SJCRH30 (cell line): ENCODE data around the gene ALS2CL. TPM values are rescaled to one million over a fixed set of nuclear protein-coding genes. Genes with fewer than 3 reads are reported as not detected.

Experiments
- DNase-seq, 2 experiments: peaks; one replicate each; pipeline ENCODE4 v3.0.0-alpha.2; 2015 to 2020
- H3K27ac ChIP-seq: fragments of 250-450 bp; sonication (Bioruptor Pico); 2 replicates; pipeline ENCODE4 v1.5.1; 2020; ENCODE audit warnings: mild to moderate bottlenecking, moderate library complexity
- H3K27me3 ChIP-seq: fragments of 250-450 bp; sonication (Bioruptor Pico); 2 replicates; pipeline ENCODE4 v1.5.1; 2020; ENCODE audit warnings: mild to moderate bottlenecking, moderate library complexity
- H3K36me3 ChIP-seq: fragments of 250-450 bp; sonication (Bioruptor Pico); 2 replicates; pipeline ENCODE4 v1.5.1; 2020; ENCODE audit warnings: mild to moderate bottlenecking, moderate library complexity
- H3K4me1 ChIP-seq: fragments of 250-450 bp; sonication (Bioruptor Pico); 2 replicates; pipeline ENCODE4 v1.5.1; 2020; ENCODE audit warnings: mild to moderate bottlenecking, moderate library complexity
- H3K4me3 ChIP-seq: fragments of 250-450 bp; sonication (Bioruptor Pico); 2 replicates; pipeline ENCODE4 v1.5.1; 2020; ENCODE audit warnings: mild to moderate bottlenecking, moderate library complexity
- H3K9me3 ChIP-seq: fragments of 250-450 bp; sonication (Bioruptor Pico); replicated peaks from 2 replicates; pipeline ENCODE4 v1.5.1; 2020; ENCODE audit warnings: mild to moderate bottlenecking, moderate library complexity
- total RNA-seq: library from RNA; depleted of rRNA; stranded (reverse); fragments of >200 nt; shearing (Covaris generic); gene quantifications from 2 replicates; pipeline ENCODE4 v1.2.3, GENCODE V29; 2014; rRNA removed

The ALS2CL gene
- total RNA-seq, 1 experiment from 2014 or later = 9.4 TPM

DNA sequence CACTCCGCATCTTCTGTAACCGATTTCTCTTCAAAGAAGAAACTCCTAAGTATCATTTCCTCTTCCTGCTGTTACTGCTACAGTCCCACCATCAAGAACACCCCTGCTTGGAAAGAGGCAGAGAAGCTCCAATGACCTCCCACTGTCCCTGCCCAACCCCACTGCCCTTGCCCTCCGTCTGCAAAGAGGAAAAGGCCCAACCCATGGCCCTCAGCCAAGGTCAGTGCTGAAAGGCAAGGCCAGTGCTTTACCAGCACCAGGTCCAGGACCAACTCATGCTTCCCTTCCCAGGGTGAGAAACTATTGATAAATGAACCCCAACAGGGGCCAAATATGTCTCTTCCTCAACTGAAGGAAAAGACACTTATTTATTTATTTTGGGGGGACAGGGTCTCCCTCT lies 58.6 kb downstream of the ALS2CL start:
- no peaks in the 10 kb centered on the region for H3K4me1 ChIP-seq
- H3K27ac ChIP-seq = no peak overlapping the region
- no peak overlapping the region for H3K4me3 ChIP-seq
- H3K27me3 ChIP-seq = no peaks in the 10 kb centered on the region
- no peaks in the 10 kb centered on the region for H3K36me3 ChIP-seq
- no peaks in the 10 kb centered on the region; the same call in 1 of the 2 replicates for H3K9me3 ChIP-seq
- DNase-seq = no peak

DNA sequence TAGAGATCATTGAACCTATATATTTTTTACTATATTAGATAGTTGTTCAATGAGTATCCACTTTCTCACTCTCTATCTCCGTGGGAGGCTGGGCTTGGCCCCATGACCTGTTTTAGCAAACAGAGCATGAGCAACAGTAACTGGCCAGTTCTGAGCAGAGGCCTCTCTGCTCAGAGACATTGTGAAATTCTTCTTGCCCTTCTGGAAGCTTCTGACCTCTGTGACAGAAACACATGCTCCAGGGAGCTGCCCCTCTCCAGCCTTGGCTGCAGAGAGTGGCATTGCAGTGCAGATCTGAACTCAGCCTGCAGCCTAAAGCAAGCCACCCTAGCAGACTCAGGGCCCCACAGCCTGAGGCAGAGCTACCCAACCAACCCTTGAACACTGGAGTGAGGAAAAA lies 60.7 kb downstream of the ALS2CL start:
- DNase-seq = no peak
- no peaks in the 10 kb centered on the region; the same call in 1 of the 2 replicates for H3K9me3 ChIP-seq

DNA sequence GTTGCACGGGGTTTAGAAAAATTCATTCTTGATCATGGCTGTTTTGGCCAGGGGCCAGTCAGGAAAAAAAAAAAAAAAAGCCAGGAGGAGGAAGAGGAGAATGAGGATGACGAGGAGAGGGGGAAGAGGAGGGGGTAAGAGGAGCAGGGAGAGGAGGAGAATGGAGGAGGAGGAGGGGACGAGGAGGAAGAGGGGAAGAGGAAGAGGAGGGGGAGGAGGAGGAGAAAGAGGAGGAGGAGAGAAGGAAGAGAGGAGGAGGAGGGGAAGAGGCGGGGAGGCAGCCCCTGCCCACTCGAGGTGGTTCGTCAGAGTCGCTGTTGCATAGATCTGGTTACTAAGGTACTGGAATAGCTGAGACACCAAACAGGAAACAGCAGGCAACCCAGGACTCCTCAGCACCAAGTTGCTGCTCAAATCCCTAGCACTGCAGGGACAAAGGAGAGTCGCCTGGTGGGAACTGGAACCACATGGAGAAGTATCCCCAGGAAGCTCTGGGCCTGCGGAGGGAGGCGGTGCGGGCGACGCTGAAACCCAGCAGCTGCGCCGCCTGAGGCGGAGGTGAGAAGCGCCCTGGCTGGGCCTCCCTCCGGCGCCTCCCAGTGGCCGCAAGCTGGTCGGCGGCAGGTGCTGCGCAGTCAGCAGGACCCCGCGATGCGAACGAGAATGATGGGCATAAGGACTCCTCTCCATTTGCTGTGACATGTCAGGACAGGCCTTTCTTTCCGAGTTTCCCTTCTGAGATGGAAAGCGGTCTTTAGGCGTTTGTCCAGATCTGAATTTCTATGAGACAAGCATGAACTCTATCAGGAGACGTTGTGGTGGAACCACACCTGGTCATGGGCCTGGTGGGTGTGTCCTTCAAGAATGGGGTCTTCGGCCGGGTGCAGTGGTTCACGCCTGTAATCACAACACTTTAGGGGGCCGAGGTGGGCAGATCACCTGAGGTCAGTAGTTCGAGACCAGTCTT lies 63.6 kb downstream of the ALS2CL start:
- no peaks in the 10 kb centered on the region for H3K36me3 ChIP-seq
- no peak overlapping the region for H3K4me3 ChIP-seq
- H3K27ac ChIP-seq = no peak overlapping the region
- DNase-seq = peak; percentile 39 to 59
- no peaks in the 10 kb centered on the region for H3K4me1 ChIP-seq
- H3K9me3 ChIP-seq = no peaks in the 10 kb centered on the region
- no peaks in the 10 kb centered on the region for H3K27me3 ChIP-seq

More for the DNA sequence above, 60.7 kb downstream of the ALS2CL start:
- H3K36me3 ChIP-seq = no peaks in the 10 kb centered on the region
- no peaks in the 10 kb centered on the region for H3K27me3 ChIP-seq
- H3K4me1 ChIP-seq = no peaks in the 10 kb centered on the region
- no peak overlapping the region for H3K27ac ChIP-seq
- no peak overlapping the region for H3K4me3 ChIP-seq

DNA sequence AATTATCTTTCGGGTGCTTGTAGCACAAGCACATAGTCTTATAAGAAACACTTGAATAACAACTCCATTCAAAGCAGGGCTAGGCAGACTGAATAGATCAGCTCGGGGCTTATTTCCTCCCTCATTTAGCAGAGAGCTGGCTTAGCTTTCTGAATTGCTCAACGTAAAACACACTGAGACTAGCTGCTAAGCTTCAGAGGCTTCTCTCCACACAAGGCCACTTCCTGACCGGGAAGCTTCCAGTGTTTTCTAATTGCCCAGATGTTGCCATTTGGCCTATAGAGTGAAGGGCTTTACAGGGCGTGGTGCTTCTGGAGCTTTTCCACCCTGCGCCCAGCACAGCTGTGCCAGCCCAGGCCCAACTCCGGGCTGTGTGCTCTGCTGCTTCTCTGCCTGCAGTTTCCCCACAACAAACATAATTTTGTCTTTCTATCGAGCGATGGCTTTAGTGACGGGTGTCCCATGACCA lies 64.5 kb downstream of the ALS2CL start:
- DNase-seq = no peak
- Histone ChIP-seq H3K4me1 (no peaks in the 10 kb centered on the region), H3K4me3 (no peak overlapping the region), H3K36me3 (no peaks in the 10 kb centered on the region), H3K27ac (no peak overlapping the region), H3K9me3 (no peaks in the 10 kb centered on the region), H3K27me3 (no peaks in the 10 kb centered on the region)

DNA sequence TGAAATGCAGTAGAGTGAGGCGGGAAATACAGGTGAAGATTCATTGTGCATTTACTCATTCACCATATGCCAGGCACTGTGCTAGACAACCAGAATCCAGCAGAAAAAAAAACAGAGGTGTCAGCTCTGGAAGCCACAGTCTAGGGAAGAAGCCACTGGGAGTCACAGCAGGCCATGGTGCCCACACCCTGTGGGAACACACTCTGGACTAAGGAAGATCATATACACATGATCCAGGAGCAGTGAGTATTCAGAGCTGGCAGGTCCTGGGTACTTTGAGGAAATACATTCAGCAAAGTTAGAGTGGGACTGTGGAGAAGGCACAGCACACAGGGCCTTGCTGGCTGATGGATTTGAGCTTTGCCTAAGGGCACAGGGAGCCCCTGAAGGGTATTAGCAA lies 66.4 kb downstream of the ALS2CL start:
- H3K36me3 ChIP-seq = no peaks in the 10 kb centered on the region
- H3K27ac ChIP-seq = no peak overlapping the region
- H3K4me3 ChIP-seq = no peak overlapping the region
- no peaks in the 10 kb centered on the region for H3K27me3 ChIP-seq
- DNase-seq = no peak
- H3K4me1 ChIP-seq = no peaks in the 10 kb centered on the region
- no peaks in the 10 kb centered on the region for H3K9me3 ChIP-seq

DNA sequence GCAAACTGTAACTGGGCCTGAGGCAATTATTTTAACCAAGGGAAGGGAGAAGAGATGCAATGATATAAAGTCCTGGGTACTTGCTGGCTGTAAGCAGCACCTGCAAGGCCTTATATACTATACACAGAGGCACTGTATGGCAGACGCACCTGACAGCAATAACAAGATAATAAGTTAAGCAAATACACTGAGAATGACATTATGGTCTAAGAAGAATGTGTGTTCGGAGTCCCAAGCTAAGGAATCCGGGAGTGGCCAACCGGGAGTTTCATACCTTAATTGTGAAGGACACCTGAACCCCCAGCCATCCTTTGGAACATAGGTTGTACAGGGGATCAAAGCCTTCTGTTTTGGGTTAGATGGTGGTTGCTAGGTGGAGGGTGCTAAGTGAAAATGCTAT lies 67.4 kb downstream of the ALS2CL start:
- no peak for DNase-seq
- no peak overlapping the region for H3K27ac ChIP-seq

DNA sequence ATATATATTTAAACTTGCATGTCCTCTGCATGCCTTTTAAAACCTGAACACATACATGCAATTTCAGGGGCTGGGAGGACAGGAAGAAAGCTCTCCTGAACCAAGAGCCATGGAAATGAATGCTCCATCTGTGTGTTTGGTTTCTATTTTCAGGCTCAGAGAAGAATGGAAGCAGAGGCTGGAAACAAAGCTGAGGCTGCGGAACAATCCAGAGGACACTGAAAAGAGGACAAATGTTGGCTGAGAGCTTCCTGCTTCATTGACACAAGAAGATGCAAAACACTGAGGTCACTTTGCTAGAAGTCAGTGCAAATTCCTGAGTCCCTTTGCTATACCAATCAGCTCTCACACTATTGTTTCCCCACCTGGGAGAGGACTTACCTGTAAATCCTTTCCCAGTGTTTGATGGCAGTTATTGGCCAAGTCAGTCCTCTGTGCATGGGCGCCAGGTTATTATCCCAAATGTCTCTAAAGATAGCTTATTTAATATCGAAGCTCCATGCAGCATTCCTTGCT lies 68.4 kb downstream of the ALS2CL start:
- no peak overlapping the region for H3K27ac ChIP-seq
- no peak for DNase-seq
- no peaks in the 10 kb centered on the region for H3K27me3 ChIP-seq
- no peaks in the 10 kb centered on the region for H3K4me1 ChIP-seq
- no peak overlapping the region for H3K4me3 ChIP-seq
- no peaks in the 10 kb centered on the region for H3K36me3 ChIP-seq
- no peaks in the 10 kb centered on the region for H3K9me3 ChIP-seq

More for the DNA sequence above, 67.4 kb downstream of the ALS2CL start:
- H3K4me3 ChIP-seq = no peak overlapping the region
- H3K4me1 ChIP-seq = no peaks in the 10 kb centered on the region
- no peaks in the 10 kb centered on the region for H3K9me3 ChIP-seq
- H3K27me3 ChIP-seq = no peaks in the 10 kb centered on the region
- H3K36me3 ChIP-seq = no peaks in the 10 kb centered on the region

DNA sequence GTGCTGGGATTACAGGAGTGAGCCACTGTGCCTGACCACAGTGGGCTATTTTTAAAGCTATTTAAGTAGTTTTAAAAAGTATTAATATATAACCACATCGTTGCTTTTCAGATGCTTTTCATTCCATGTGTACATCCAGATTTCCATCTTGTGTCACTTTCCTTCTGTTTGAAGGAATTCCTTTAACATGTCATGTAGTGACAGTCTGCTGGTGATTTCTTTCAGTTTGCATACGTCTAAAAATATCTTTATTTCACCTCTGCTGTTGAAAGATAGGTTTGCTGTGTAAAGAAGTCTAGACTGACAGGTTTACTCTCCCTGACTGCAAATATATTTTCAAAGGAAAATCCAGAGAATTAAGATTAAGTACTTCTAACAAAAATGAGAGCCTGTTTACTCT lies 68.9 kb downstream of the ALS2CL start:
- Histone ChIP-seq H3K36me3 (no peaks in the 10 kb centered on the region), H3K27ac (no peak overlapping the region), H3K4me1 (no peaks in the 10 kb centered on the region), H3K27me3 (no peaks in the 10 kb centered on the region), H3K4me3 (no peak overlapping the region), H3K9me3 (no peaks in the 10 kb centered on the region)
- DNase-seq = no peak

DNA sequence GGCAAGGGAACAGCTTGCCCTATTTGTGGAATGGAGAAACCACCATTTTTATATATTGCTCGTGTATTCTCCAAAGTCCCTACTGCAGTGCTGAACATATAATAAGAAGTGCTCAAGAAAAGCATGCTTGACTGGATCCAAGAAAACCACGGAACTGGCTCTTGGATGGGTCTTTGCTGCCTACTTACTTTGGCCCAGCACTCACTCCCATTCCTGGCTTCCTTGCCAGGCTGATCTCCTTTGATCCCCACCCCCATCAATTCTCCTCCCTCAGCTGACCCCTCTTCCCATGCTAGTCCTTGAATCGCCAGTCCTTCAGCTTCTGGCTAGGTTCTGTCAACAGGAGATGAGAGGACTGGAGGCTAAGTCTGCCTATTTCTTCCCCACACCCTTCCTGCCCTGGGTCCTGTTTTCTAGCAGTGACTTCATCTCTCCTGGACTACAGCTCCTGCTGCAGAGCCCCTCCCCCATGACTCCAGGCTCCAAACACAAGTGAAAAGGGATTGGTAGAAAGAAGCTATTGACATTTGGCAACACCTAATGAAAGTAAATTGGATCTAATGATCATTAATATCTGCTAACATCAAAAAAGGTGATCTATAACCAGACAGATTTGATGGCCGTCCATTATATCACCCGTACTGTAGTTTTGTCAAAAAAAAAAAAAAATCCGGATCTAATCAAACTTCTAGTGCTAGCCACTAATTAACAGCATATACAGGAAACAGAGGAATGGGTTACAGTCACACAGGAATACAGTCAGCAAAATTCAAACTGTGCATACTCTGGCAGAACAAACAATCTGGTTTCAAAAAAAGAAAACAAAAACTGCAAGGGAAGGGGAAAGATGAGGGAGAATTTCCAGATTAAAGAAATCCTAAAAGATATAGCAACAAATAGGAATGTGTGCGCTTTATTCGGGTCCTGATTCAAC lies 73.4 kb downstream of the ALS2CL start:
- no peaks in the 10 kb centered on the region for H3K36me3 ChIP-seq
- H3K4me1 ChIP-seq = no peaks in the 10 kb centered on the region
- no peaks in the 10 kb centered on the region for H3K9me3 ChIP-seq
- no peak overlapping the region for H3K4me3 ChIP-seq
- H3K27ac ChIP-seq = no peak overlapping the region
- no peaks in the 10 kb centered on the region for H3K27me3 ChIP-seq
- DNase-seq = no peak

Other genes with a start within 250 kb of the ALS2CL start
- not detected in 2 replicates for gene LTF, start 228.8 kb downstream of the ALS2CL start, total RNA-seq
- gene RTP3, start 195.7 kb downstream of the ALS2CL start, total RNA-seq = not detected in 2 replicates
- gene LRRC2, start 127.4 kb downstream of the ALS2CL start, total RNA-seq = not detected in 2 replicates
- gene FAM240A, start 81.2 kb downstream of the ALS2CL start, total RNA-seq = not detected in 2 replicates
- 0.08 and 0.10 TPM in 2 replicates for gene TMIE, start 7.7 kb upstream of the ALS2CL start, total RNA-seq
- gene PRSS50, start 24.2 kb upstream of the ALS2CL start, total RNA-seq = not detected in 2 replicates
- gene MYL3, start 169.8 kb upstream of the ALS2CL start, total RNA-seq = not detected in 2 replicates
- gene PTH1R, start 184.0 kb upstream of the ALS2CL start, total RNA-seq = 6.6 and 6.7 TPM in 2 replicates